ENCODE data around the gene KLF9.

The KLF9 gene

GRCh38 chr9:70421272-70422180 lies 7.1 kb upstream of the KLF9 start:
- Histone ChIP-seq H3K4me3 (ENCODE audit: low read depth in 1 of 2, low read length in 2 of 2) (peak overlapping the region in 1 of 2 donors; percentile 74), H3K27ac (ENCODE audit: low read depth, low read length) (peak overlapping the region; percentile 99), H3K9me3 (ENCODE audit: low read length) (no peaks in the 10 kb centered on the region)

GRCh38 chr9:70420441-70421271 lies 6.2 kb upstream of the KLF9 start:
- H3K9me3 ChIP-seq (ENCODE audit: low read length): no peaks in the 10 kb centered on the region
- H3K4me1 ChIP-seq (ENCODE audit: insufficient read depth, low read length): peaks cover 30% of the 10 kb centered on the region
- peak overlapping the region; percentile 99 for H3K9ac ChIP-seq (ENCODE audit: low read length)
- H3K27ac ChIP-seq (ENCODE audit: low read depth, low read length): peak overlapping the region; percentile 99
- peak overlapping the region; percentile 52 to 74 for H3K4me3 ChIP-seq (ENCODE audit: low read depth in 1 of 2, low read length in 2 of 2)
- H3K36me3 ChIP-seq (ENCODE audit: insufficient read depth, low read length): no peaks in the 10 kb centered on the region
- H3K27me3 ChIP-seq (ENCODE audit: control insufficient read depth in 1 of 2, insufficient read depth in 2 of 2, low read length in 2 of 2): no peaks in the 10 kb centered on the region

More at GRCh38 chr9:70421272-70422180, 7.1 kb upstream of the KLF9 start:
- no peaks in the 10 kb centered on the region for H3K36me3 ChIP-seq (ENCODE audit: insufficient read depth, low read length)
- peak overlapping the region; percentile 99 for H3K9ac ChIP-seq (ENCODE audit: low read length)
- peaks cover 25% of the 10 kb centered on the region for H3K4me1 ChIP-seq (ENCODE audit: insufficient read depth, low read length)
- H3K27me3 ChIP-seq (ENCODE audit: control insufficient read depth in 1 of 2, insufficient read depth in 2 of 2, low read length in 2 of 2): no peaks in the 10 kb centered on the region

- H3K27me3 ChIP-seq (ENCODE audit: control insufficient read depth in 1 of 2, insufficient read depth in 2 of 2, low read length in 2 of 2): no peaks in the 10 kb centered on the region
- peak overlapping the region; percentile 99 for H3K9ac ChIP-seq (ENCODE audit: low read length)
- H3K36me3 ChIP-seq (ENCODE audit: insufficient read depth, low read length): no peaks in the 10 kb centered on the region
- H3K4me1 ChIP-seq (ENCODE audit: insufficient read depth, low read length): peaks cover 37% of the 10 kb centered on the region
- H3K9me3 ChIP-seq (ENCODE audit: low read length): no peaks in the 10 kb centered on the region
- H3K27ac ChIP-seq (ENCODE audit: low read depth, low read length): peak overlapping the region; percentile 99
- H3K4me3 ChIP-seq (ENCODE audit: low read depth in 1 of 2, low read length in 2 of 2): peak overlapping the region; percentile 52 to 74
Measured at GRCh38 chr9:70419556-70420440, 5.3 kb upstream of the KLF9 start.

GRCh38 chr9:70418822-70419555 lies 4.5 kb upstream of the KLF9 start:
- no peaks in the 10 kb centered on the region for H3K27me3 ChIP-seq (ENCODE audit: control insufficient read depth in 1 of 2, insufficient read depth in 2 of 2, low read length in 2 of 2)
- H3K36me3 ChIP-seq (ENCODE audit: insufficient read depth, low read length): no peaks in the 10 kb centered on the region
- peaks cover 40% of the 10 kb centered on the region for H3K4me1 ChIP-seq (ENCODE audit: insufficient read depth, low read length)
- H3K27ac ChIP-seq (ENCODE audit: low read depth, low read length): peak overlapping the region; percentile 99
- H3K9ac ChIP-seq (ENCODE audit: low read length): peak overlapping the region; percentile 97
- H3K9me3 ChIP-seq (ENCODE audit: low read length): no peaks in the 10 kb centered on the region
- peak overlapping the region; percentile 45 to 53 for H3K4me3 ChIP-seq (ENCODE audit: low read depth in 1 of 2, low read length in 2 of 2)

GRCh38 chr9:70415476-70415875 lies 1.0 kb upstream of the KLF9 start:
- Histone ChIP-seq H3K4me1 (ENCODE audit: insufficient read depth, low read length) (peaks cover 33% of the 10 kb centered on the region), H3K27ac (ENCODE audit: low read depth, low read length) (peak overlapping the region; percentile 93), H3K4me3 (ENCODE audit: low read depth in 1 of 2, low read length in 2 of 2) (peak overlapping the region in 1 of 2 donors; percentile 91), H3K36me3 (ENCODE audit: insufficient read depth, low read length) (no peaks in the 10 kb centered on the region), H3K9me3 (ENCODE audit: low read length) (no peaks in the 10 kb centered on the region), H3K27me3 (ENCODE audit: control insufficient read depth in 1 of 2, insufficient read depth in 2 of 2, low read length in 2 of 2) (no peaks in the 10 kb centered on the region), H3K9ac (ENCODE audit: low read length) (peak overlapping the region; percentile 45)

- peaks cover 37% of the 10 kb centered on the region for H3K4me1 ChIP-seq (ENCODE audit: insufficient read depth, low read length)
- H3K36me3 ChIP-seq (ENCODE audit: insufficient read depth, low read length): peaks cover 2% of the 10 kb centered on the region
- peak overlapping the region in 1 of 2 donors; percentile 91 for H3K4me3 ChIP-seq (ENCODE audit: low read depth in 1 of 2, low read length in 2 of 2)
- H3K9ac ChIP-seq (ENCODE audit: low read length): peak overlapping the region; percentile 45
- peak overlapping the region; percentile 93 for H3K27ac ChIP-seq (ENCODE audit: low read depth, low read length)
- no peaks in the 10 kb centered on the region for H3K27me3 ChIP-seq (ENCODE audit: control insufficient read depth in 1 of 2, insufficient read depth in 2 of 2, low read length in 2 of 2)
- H3K9me3 ChIP-seq (ENCODE audit: low read length): no peaks in the 10 kb centered on the region
Measured at GRCh38 chr9:70415041-70415440, 584 bp upstream of the KLF9 start.

GRCh38 chr9:70413464-70413798 lies 1.0 kb downstream of the KLF9 start:
- Histone ChIP-seq H3K27ac (ENCODE audit: low read depth, low read length) (peak overlapping the region; percentile 100), H3K9ac (ENCODE audit: low read length) (peak overlapping the region; percentile 99), H3K9me3 (ENCODE audit: low read length) (no peaks in the 10 kb centered on the region), H3K4me1 (ENCODE audit: insufficient read depth, low read length) (peaks cover 50% of the 10 kb centered on the region), H3K36me3 (ENCODE audit: insufficient read depth, low read length) (peaks cover 8% of the 10 kb centered on the region), H3K4me3 (ENCODE audit: low read depth in 1 of 2, low read length in 2 of 2) (peak overlapping the region; percentile 91 to 96), H3K27me3 (ENCODE audit: control insufficient read depth in 1 of 2, insufficient read depth in 2 of 2, low read length in 2 of 2) (no peaks in the 10 kb centered on the region)

- H3K9me3 ChIP-seq (ENCODE audit: low read length): no peaks in the 10 kb centered on the region
- no peaks in the 10 kb centered on the region for H3K27me3 ChIP-seq (ENCODE audit: control insufficient read depth in 1 of 2, insufficient read depth in 2 of 2, low read length in 2 of 2)
- peak overlapping the region; percentile 99 for H3K9ac ChIP-seq (ENCODE audit: low read length)
- H3K36me3 ChIP-seq (ENCODE audit: insufficient read depth, low read length): peaks cover 12% of the 10 kb centered on the region
- H3K4me3 ChIP-seq (ENCODE audit: low read depth in 1 of 2, low read length in 2 of 2): peak overlapping the region; percentile 91 to 96
- H3K27ac ChIP-seq (ENCODE audit: low read depth, low read length): peak overlapping the region; percentile 100
- peaks cover 50% of the 10 kb centered on the region for H3K4me1 ChIP-seq (ENCODE audit: insufficient read depth, low read length)
Measured at GRCh38 chr9:70412832-70413463, 1.5 kb downstream of the KLF9 start.

- Histone ChIP-seq H3K27ac (ENCODE audit: low read depth, low read length) (peak overlapping the region; percentile 100), H3K9ac (ENCODE audit: low read length) (peak overlapping the region; percentile 99), H3K27me3 (ENCODE audit: control insufficient read depth in 1 of 2, insufficient read depth in 2 of 2, low read length in 2 of 2) (no peaks in the 10 kb centered on the region), H3K9me3 (ENCODE audit: low read length) (no peaks in the 10 kb centered on the region), H3K4me1 (ENCODE audit: insufficient read depth, low read length) (peaks cover 51% of the 10 kb centered on the region), H3K4me3 (ENCODE audit: low read depth in 1 of 2, low read length in 2 of 2) (peak overlapping the region; percentile 91 to 96), H3K36me3 (ENCODE audit: insufficient read depth, low read length) (peaks cover 12% of the 10 kb centered on the region)
Measured at GRCh38 chr9:70411930-70412831, 2.3 kb downstream of the KLF9 start.

Measured in muscle layer of colon (tissue), 2 donors.